Activated T-cell treated with anti-CD3 and anti-CD28 coated beads, Interleukin-2, amount 50 U/mL, for 24 hours (primary cell): ENCODE results near the gene YPEL3.

Experiments used
- DNase-seq: peaks from one replicate; pipeline ENCODE4 v3.0.0-alpha.2; 2020
- H3K27ac Mint-ChIP-seq: 2 replicates; pipeline ENCODE4 v1.8.0; 2020; ENCODE audit warnings: mild to moderate bottlenecking, mixed read lengths
- H3K27me3 Mint-ChIP-seq: 2 replicates; pipeline ENCODE4 v1.8.0; 2020; ENCODE audit warnings: mixed read lengths
- H3K36me3 Mint-ChIP-seq: 2 replicates; pipeline ENCODE4 v1.8.0; 2020; ENCODE audit warnings: low read depth, mixed read lengths
- H3K4me1 Mint-ChIP-seq: 2 replicates; pipeline ENCODE4 v1.8.0; 2020; ENCODE audit warnings: low read depth, mixed read lengths
- H3K4me3 Mint-ChIP-seq: 2 replicates; pipeline ENCODE4 v1.8.0; 2020; ENCODE audit warnings: mild to moderate bottlenecking, moderate library complexity, mixed read lengths
- H3K9me3 Mint-ChIP-seq: 2 replicates; pipeline ENCODE4 v1.8.0; 2020; ENCODE audit warnings: mixed read lengths

YPEL3 gene

GRCh38 chr16:30063893-30064728 lies 31.9 kb downstream of the YPEL3 start:
- Mint-ChIP-seq H3K27ac (peak overlapping the region; percentile 99), H3K27me3 (no peaks in the 10 kb centered on the region), H3K36me3 (peaks cover 49% of the 10 kb centered on the region)

GRCh38 chr16:30063278-30063892 lies 32.6 kb downstream of the YPEL3 start:
- Mint-ChIP-seq H3K27me3 (no peaks in the 10 kb centered on the region), H3K9me3 (no peaks in the 10 kb centered on the region), H3K4me3 (peak overlapping the region; percentile 99), H3K4me1 (peaks cover 26% of the 10 kb centered on the region), H3K27ac (peak overlapping the region; percentile 99), H3K36me3 (peaks cover 41% of the 10 kb centered on the region)
- no peak for DNase-seq

More at GRCh38 chr16:30063893-30064728, 31.9 kb downstream of the YPEL3 start:
- peak; percentile 83 for DNase-seq
- H3K9me3 Mint-ChIP-seq = no peaks in the 10 kb centered on the region
- H3K4me1 Mint-ChIP-seq = peaks cover 33% of the 10 kb centered on the region
- peak overlapping the region; percentile 99 for H3K4me3 Mint-ChIP-seq

- DNase-seq = no peak
- H3K27me3 Mint-ChIP-seq = no peaks in the 10 kb centered on the region
- peaks cover 11% of the 10 kb centered on the region for H3K4me1 Mint-ChIP-seq
- peaks cover 19% of the 10 kb centered on the region for H3K36me3 Mint-ChIP-seq
- no peak overlapping the region for H3K27ac Mint-ChIP-seq
- no peak overlapping the region for H3K4me3 Mint-ChIP-seq
- no peaks in the 10 kb centered on the region for H3K9me3 Mint-ChIP-seq
Observed at GRCh38 chr16:30060836-30061554, 35.0 kb downstream of the YPEL3 start.

GRCh38 chr16:30060346-30060745 lies 35.7 kb downstream of the YPEL3 start:
- no peak overlapping the region for H3K4me3 Mint-ChIP-seq
- no peak for DNase-seq
- peaks cover 14% of the 10 kb centered on the region for H3K36me3 Mint-ChIP-seq
- H3K4me1 Mint-ChIP-seq = peaks cover 14% of the 10 kb centered on the region
- H3K9me3 Mint-ChIP-seq = no peaks in the 10 kb centered on the region
- H3K27ac Mint-ChIP-seq = no peak overlapping the region
- H3K27me3 Mint-ChIP-seq = no peaks in the 10 kb centered on the region

GRCh38 chr16:30054959-30055553 lies 41.0 kb downstream of the YPEL3 start:
- Mint-ChIP-seq H3K36me3 (no peaks in the 10 kb centered on the region), H3K4me3 (no peak overlapping the region), H3K27me3 (no peaks in the 10 kb centered on the region), H3K4me1 (peaks cover 25% of the 10 kb centered on the region), H3K9me3 (no peaks in the 10 kb centered on the region), H3K27ac (peak overlapping the region; percentile 26)
- peak; percentile 66 for DNase-seq

GRCh38 chr16:30054451-30054850 lies 41.6 kb downstream of the YPEL3 start:
- Mint-ChIP-seq H3K9me3 (no peaks in the 10 kb centered on the region), H3K27me3 (no peaks in the 10 kb centered on the region), H3K4me1 (peaks cover 25% of the 10 kb centered on the region), H3K4me3 (peak overlapping the region; percentile 41), H3K27ac (no peak overlapping the region), H3K36me3 (no peaks in the 10 kb centered on the region)
- no peak for DNase-seq

GRCh38 chr16:30053376-30054015 lies 42.5 kb downstream of the YPEL3 start:
- peak overlapping the region; percentile 83 for H3K4me3 Mint-ChIP-seq
- no peaks in the 10 kb centered on the region for H3K9me3 Mint-ChIP-seq
- peak overlapping the region; percentile 16 for H3K27ac Mint-ChIP-seq
- peaks cover 25% of the 10 kb centered on the region for H3K4me1 Mint-ChIP-seq
- no peak for DNase-seq
- no peaks in the 10 kb centered on the region for H3K27me3 Mint-ChIP-seq
- H3K36me3 Mint-ChIP-seq = no peaks in the 10 kb centered on the region

GRCh38 chr16:30052671-30053372 lies 43.2 kb downstream of the YPEL3 start:
- Mint-ChIP-seq H3K27me3 (no peaks in the 10 kb centered on the region), H3K9me3 (no peaks in the 10 kb centered on the region), H3K4me3 (peak overlapping the region; percentile 83), H3K27ac (peak overlapping the region; percentile 90), H3K36me3 (no peaks in the 10 kb centered on the region), H3K4me1 (peaks cover 25% of the 10 kb centered on the region)
- peak; percentile 93 for DNase-seq

GRCh38 chr16:30051518-30051917 lies 44.5 kb downstream of the YPEL3 start:
- H3K4me3 Mint-ChIP-seq = peak overlapping the region; percentile 62
- H3K4me1 Mint-ChIP-seq = peaks cover 25% of the 10 kb centered on the region
- no peaks in the 10 kb centered on the region for H3K9me3 Mint-ChIP-seq
- H3K27me3 Mint-ChIP-seq = no peaks in the 10 kb centered on the region
- no peaks in the 10 kb centered on the region for H3K36me3 Mint-ChIP-seq
- peak overlapping the region; percentile 80 for H3K27ac Mint-ChIP-seq
- no peak for DNase-seq

GRCh38 chr16:30049871-30050270 lies 46.1 kb downstream of the YPEL3 start:
- H3K4me1 Mint-ChIP-seq = peaks cover 17% of the 10 kb centered on the region
- H3K27me3 Mint-ChIP-seq = no peaks in the 10 kb centered on the region

GRCh38 chr16:30046588-30046987 lies 49.4 kb downstream of the YPEL3 start:
- Mint-ChIP-seq H3K27ac (no peak overlapping the region), H3K27me3 (peaks cover 3% of the 10 kb centered on the region), H3K36me3 (no peaks in the 10 kb centered on the region), H3K9me3 (no peaks in the 10 kb centered on the region), H3K4me3 (no peak overlapping the region), H3K4me1 (peaks cover 2% of the 10 kb centered on the region)
- no peak for DNase-seq

More at GRCh38 chr16:30049871-30050270, 46.1 kb downstream of the YPEL3 start:
- Mint-ChIP-seq H3K27ac (no peak overlapping the region), H3K4me3 (no peak overlapping the region), H3K36me3 (no peaks in the 10 kb centered on the region), H3K9me3 (no peaks in the 10 kb centered on the region)
- DNase-seq = no peak

- Mint-ChIP-seq H3K4me1 (no peaks in the 10 kb centered on the region), H3K27ac (no peak overlapping the region), H3K9me3 (no peaks in the 10 kb centered on the region), H3K4me3 (no peak overlapping the region), H3K36me3 (no peaks in the 10 kb centered on the region), H3K27me3 (peaks cover 3% of the 10 kb centered on the region)
- no peak for DNase-seq
Observed at GRCh38 chr16:30046178-30046577, 49.8 kb downstream of the YPEL3 start.
